ENCODE results near the gene HSP90B1. TPM values are rescaled to one million over a fixed set of nuclear protein-coding genes. Genes with fewer than 3 reads are reported as not detected.

Gene HSP90B1
- total RNA-seq, 1 donor from 2014 or later = 346 TPM

DNA sequence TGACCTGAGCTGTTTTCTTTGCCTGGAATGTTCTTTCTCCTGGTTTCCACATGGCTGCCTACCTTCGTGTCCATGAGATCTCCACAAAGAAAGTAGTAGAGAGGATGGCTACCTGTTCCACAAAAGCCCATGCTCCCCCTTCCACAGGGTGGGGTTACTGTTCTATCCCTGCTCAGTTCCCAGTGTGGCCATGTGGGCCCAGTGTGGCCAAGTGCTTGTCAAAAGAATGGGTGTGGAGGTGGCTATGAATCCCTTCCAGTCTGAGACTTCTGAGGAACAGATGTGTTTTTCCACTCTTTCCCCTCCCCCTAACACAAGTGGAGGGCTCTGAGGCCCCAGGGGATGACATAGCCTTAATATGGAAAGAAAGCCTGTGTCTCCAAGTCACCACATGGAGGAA is 26.2 kb upstream of the HSP90B1 start:
- peaks cover 6% of the 10 kb centered on the region for H3K4me1 Mint-ChIP-seq
- H3K27ac Mint-ChIP-seq = no peak overlapping the region
- H3K36me3 Mint-ChIP-seq (ENCODE audit: low read depth) = no peaks in the 10 kb centered on the region
- TF ChIP-seq, protein P1, sequence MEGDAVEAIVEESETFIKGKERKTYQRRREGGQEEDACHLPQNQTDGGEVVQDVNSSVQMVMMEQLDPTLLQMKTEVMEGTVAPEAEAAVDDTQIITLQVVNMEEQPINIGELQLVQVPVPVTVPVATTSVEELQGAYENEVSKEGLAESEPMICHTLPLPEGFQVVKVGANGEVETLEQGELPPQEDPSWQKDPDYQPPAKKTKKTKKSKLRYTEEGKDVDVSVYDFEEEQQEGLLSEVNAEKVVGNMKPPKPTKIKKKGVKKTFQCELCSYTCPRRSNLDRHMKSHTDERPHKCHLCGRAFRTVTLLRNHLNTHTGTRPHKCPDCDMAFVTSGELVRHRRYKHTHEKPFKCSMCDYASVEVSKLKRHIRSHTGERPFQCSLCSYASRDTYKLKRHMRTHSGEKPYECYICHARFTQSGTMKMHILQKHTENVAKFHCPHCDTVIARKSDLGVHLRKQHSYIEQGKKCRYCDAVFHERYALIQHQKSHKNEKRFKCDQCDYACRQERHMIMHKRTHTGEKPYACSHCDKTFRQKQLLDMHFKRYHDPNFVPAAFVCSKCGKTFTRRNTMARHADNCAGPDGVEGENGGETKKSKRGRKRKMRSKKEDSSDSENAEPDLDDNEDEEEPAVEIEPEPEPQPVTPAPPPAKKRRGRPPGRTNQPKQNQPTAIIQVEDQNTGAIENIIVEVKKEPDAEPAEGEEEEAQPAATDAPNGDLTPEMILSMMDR (IDR thresholded peaks at IDR 0.05) = no peak
- H3K4me3 Mint-ChIP-seq = no peak overlapping the region
- no peak for ATAC-seq (ENCODE audit: low read depth)
- no peaks in the 10 kb centered on the region for H3K27me3 Mint-ChIP-seq
- ChIA-PET CTCF (no interaction called here), POLR2A (no interaction called here)
- intact Hi-C loops (cut with micrococcal nuclease) = no loop called here
- H3K9me3 Mint-ChIP-seq = no peaks in the 10 kb centered on the region
- no peak for DNase-seq

DNA sequence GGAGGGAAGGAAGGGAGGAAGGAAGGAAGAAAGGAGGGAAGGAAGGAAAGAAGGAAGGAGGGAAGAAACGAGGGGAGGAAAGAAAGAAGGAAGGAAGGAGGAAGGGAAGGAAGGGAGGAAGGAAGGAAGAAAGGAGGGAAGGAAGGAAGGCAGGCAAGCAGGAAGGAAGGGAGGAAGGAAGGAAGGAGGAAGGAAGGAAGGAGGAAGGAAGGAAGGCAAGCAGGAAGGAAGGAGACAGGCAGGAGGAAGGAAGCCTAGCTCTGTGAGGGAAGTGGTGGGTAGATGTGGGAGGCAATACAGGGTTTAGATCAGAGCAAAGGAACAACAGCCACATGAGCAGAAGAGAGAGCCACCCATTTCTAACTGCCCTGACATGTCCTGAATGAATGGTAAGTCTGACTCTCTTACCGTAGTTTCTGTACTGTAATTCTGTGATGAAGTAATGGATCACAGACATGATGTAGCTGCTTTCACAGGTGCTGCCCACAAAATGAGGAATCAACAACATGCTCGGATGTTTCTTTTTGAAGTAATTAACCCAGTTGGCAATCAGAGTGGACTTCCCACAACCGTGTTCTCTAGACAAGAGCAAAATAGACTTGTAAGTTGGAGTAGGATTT is 24.4 kb upstream of the HSP90B1 start:
- Mint-ChIP-seq H3K36me3 (ENCODE audit: low read depth) (no peaks in the 10 kb centered on the region), H3K9me3 (no peaks in the 10 kb centered on the region), H3K27ac (peak overlapping the region; percentile 1), H3K4me1 (peaks cover 6% of the 10 kb centered on the region), H3K27me3 (no peaks in the 10 kb centered on the region), H3K4me3 (no peak overlapping the region)
- DNase-seq (no peak), ATAC-seq (ENCODE audit: low read depth) (no peak)
- intact Hi-C loops (cut with micrococcal nuclease) = no loop called here
- TF ChIP-seq, protein P1 (IDR thresholded peaks at IDR 0.05) = no peak
- ChIA-PET CTCF (no interaction called here), POLR2A (no interaction called here)

- no peak overlapping the region for H3K27ac Mint-ChIP-seq
- ATAC-seq (ENCODE audit: low read depth) (no peak), DNase-seq (no peak)
- CTCF ChIA-PET = no interaction called here
- H3K27me3 Mint-ChIP-seq = no peaks in the 10 kb centered on the region
- no peaks in the 10 kb centered on the region for H3K36me3 Mint-ChIP-seq (ENCODE audit: low read depth)
- TF ChIP-seq, protein P1 (IDR thresholded peaks at IDR 0.05) = no peak
- H3K4me3 Mint-ChIP-seq = no peak overlapping the region
- no peaks in the 10 kb centered on the region for H3K9me3 Mint-ChIP-seq
- POLR2A ChIA-PET = no interaction called here
- peaks cover 6% of the 10 kb centered on the region for H3K4me1 Mint-ChIP-seq
- intact Hi-C loops (cut with micrococcal nuclease) = no loop called here
Observed at GRCh38 chr12:103908246-103908541, 22.0 kb upstream of the HSP90B1 start.

GRCh38 chr12:103908877-103909276 is 21.3 kb upstream of the HSP90B1 start:
- Mint-ChIP-seq H3K9me3 (no peaks in the 10 kb centered on the region), H3K27me3 (no peaks in the 10 kb centered on the region), H3K36me3 (ENCODE audit: low read depth) (no peaks in the 10 kb centered on the region), H3K4me1 (peaks cover 6% of the 10 kb centered on the region), H3K27ac (no peak overlapping the region), H3K4me3 (no peak overlapping the region)
- ChIA-PET CTCF (no interaction called here), POLR2A (no interaction called here)
- TF ChIP-seq, protein P1 (IDR thresholded peaks at IDR 0.05) = no peak
- DNase-seq = no peak
- intact Hi-C loops (cut with micrococcal nuclease) = no loop called here
- ATAC-seq (ENCODE audit: low read depth) = no peak

- Mint-ChIP-seq H3K4me1 (peaks cover 6% of the 10 kb centered on the region), H3K36me3 (ENCODE audit: low read depth) (no peaks in the 10 kb centered on the region), H3K27ac (no peak overlapping the region), H3K27me3 (no peaks in the 10 kb centered on the region), H3K4me3 (no peak overlapping the region), H3K9me3 (no peaks in the 10 kb centered on the region)
- POLR2A ChIA-PET = no interaction called here
- TF ChIP-seq, protein P1 (IDR thresholded peaks at IDR 0.05) = no peak
- CTCF ChIA-PET = no interaction called here
- DNase-seq = no peak
- intact Hi-C loops (cut with micrococcal nuclease) = no loop called here
- no peak for ATAC-seq (ENCODE audit: low read depth)
Observed at GRCh38 chr12:103909811-103910210, 20.4 kb upstream of the HSP90B1 start.
